CD4-positive, alpha-beta T cell (primary cell): Measurements from ENCODE around the gene CDC14A. TPM values are rescaled to one million over a fixed set of nuclear protein-coding genes. Genes with fewer than 3 reads are reported as not detected.

Source experiments
- ATAC-seq: fragments of 200-7000 bp; cut with Tn5 transposase; one replicate; pipeline ENCODE4 v1.10.0; 2022; ENCODE audit warnings: mild to moderate bottlenecking; ENCODE audit not compliant: poor library complexity
- CTCF ChIA-PET: fragments of 350-600 bp; sonication (Branson Sonifier 250); formaldehyde crosslinking; loops from one replicate; lab custom pipeline; 2021; ENCODE audit warnings: antibody characterized with exemption, inconsistent platforms; lab: Charles Lee
- POLR2A ChIA-PET: fragments of 350-600 bp; sonication (Branson Sonifier 250); formaldehyde crosslinking; loops from one replicate; lab custom pipeline; 2021; ENCODE audit warnings: antibody characterized with exemption, inconsistent platforms; lab: Charles Lee
- DNase-seq, 14 experiments: peaks; one replicate each; pipeline ENCODE4 v3.0.0-alpha.2; 2013 to 2020; ENCODE audit warnings: mixed read lengths in 2 of 14
- H3K27ac ChIP-seq, 2 donors: one replicate each; pipeline versions ENCODE4 v1.5.1 to v1.7.0; 2013; ENCODE audit warnings: low read length in 2 of 2, low read depth in 1 of 2, mild to moderate bottlenecking in 1 of 2
- H3K27me3 ChIP-seq, 2 experiments: 1 replicate in 1 of 2; 2 replicates in 1 of 2; pipeline versions ENCODE4 v1.6.1 to v1.7.0; 2013; ENCODE audit warnings: low read length in 2 of 2, control low read depth in 1 of 2, mild to moderate bottlenecking in 1 of 2, moderate library complexity in 1 of 2; ENCODE audit not compliant: insufficient read depth in 2 of 2, control insufficient read depth in 1 of 2
- H3K36me3 ChIP-seq: one replicate; pipeline ENCODE4 v1.6.1; 2013; ENCODE audit warnings: low read length, control low read depth; ENCODE audit not compliant: insufficient read depth
- H3K4me1 ChIP-seq: one replicate; pipeline ENCODE4 v1.6.1; 2013; ENCODE audit warnings: low read length, control low read depth; ENCODE audit not compliant: insufficient read depth
- H3K4me3 ChIP-seq: one replicate; pipeline ENCODE4 v1.5.1; 2013; ENCODE audit warnings: mild to moderate bottlenecking, low read length, moderate library complexity
- H3K9me3 ChIP-seq, 2 experiments: 1 replicate in 1 of 2; 2 replicates in 1 of 2; pipeline versions ENCODE4 v1.6.1 to v1.7.0; 2013; ENCODE audit warnings: low read length in 2 of 2, mild to moderate bottlenecking in 2 of 2, control low read depth in 1 of 2, moderate library complexity in 1 of 2; ENCODE audit not compliant: control insufficient read depth in 1 of 2, insufficient read depth in 1 of 2
- H3K27ac Mint-ChIP-seq: one replicate; pipeline ENCODE4 v1.8.0; 2020; ENCODE audit warnings: mixed read lengths
- H3K27me3 Mint-ChIP-seq: one replicate; pipeline ENCODE4 v1.8.0; 2021; ENCODE audit warnings: mixed read lengths
- H3K36me3 Mint-ChIP-seq: one replicate; pipeline ENCODE4 v1.8.0; 2021; ENCODE audit warnings: low read depth, mixed read lengths
- H3K4me1 Mint-ChIP-seq: one replicate; pipeline ENCODE4 v1.8.0; 2021; ENCODE audit warnings: low read depth, mixed read lengths
- H3K4me3 Mint-ChIP-seq: one replicate; pipeline ENCODE4 v1.8.0; 2020; ENCODE audit warnings: mild to moderate bottlenecking, mixed read lengths
- H3K9me3 Mint-ChIP-seq: one replicate; pipeline ENCODE4 v1.8.0; 2020; ENCODE audit warnings: mixed read lengths
- CTCF ChIP-seq: fragments of 200-600 bp; IDR thresholded peaks from one replicate; pipeline ENCODE4 v1.8.0; 2022; ENCODE audit warnings: antibody characterized with exemption, mild to moderate bottlenecking
- intact Hi-C, 2 experiments: fragments of 100-400 bp; cut with DNase I in 1 of 2; cut with micrococcal nuclease in 1 of 2; formaldehyde crosslinking; loops; one replicate each; pipeline versions ENCODE4 v1.15.1 to v1.9.0; 2023 to 2025; cut with DNase I, micrococcal nuclease
- total RNA-seq, 174 experiments: library from RNA in 2 of 174; stranded (reverse) in 2 of 174; gene quantifications; one replicate each; pipeline ENCODE4 v1.2.3 and lab custom pipeline; 2021 to 2026

The CDC14A gene
- total RNA-seq, 2 experiments from 2014 or later: 174 to 182 TPM

DNA sequence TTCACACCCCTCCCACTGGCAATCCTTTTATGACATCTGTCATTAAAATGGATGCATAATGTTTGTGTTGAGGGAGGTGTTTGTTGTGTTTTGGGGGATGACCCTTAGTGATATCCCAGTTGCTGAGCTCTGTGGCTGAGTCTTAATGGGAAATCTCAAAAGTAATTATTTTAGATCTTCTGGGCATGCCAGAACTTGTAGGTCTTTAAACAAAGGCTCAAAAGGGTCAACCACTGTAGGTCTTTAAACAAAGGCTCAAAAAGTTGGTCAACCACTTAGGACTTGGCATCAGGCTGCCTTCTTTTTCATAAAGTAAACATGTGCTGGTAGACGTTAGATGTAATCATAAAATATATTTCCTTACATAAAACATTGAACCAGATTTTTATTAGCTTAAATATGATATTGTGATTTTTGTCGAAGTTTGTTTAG is 78.0 kb downstream of the CDC14A start:
- Mint-ChIP-seq H3K4me1 (peaks cover 78% of the 10 kb centered on the region), H3K27ac (peak overlapping the region; percentile 68), H3K9me3 (peaks cover 15% of the 10 kb centered on the region), H3K36me3 (peaks cover 87% of the 10 kb centered on the region), H3K27me3 (no peaks in the 10 kb centered on the region), H3K4me3 (no peak overlapping the region)
- intact Hi-C loops: no loop called here
- Histone ChIP-seq H3K4me3 (no peak overlapping the region), H3K9me3 (peaks cover 0 to 1% of the 10 kb centered on the region in 2 experiments), H3K4me1 (peaks cover 41% of the 10 kb centered on the region), H3K36me3 (peaks cover 41% of the 10 kb centered on the region), H3K27me3 (no peaks in the 10 kb centered on the region), H3K27ac (no peak overlapping the region)
- ChIA-PET POLR2A (interaction anchor here (1.4 to 4.8 kb wide), 4 partner anchors 7 to 79 kb away, joined by 3 to 41 read pairs (median 8); no protein-coding TSS in a partner anchor), CTCF (interaction anchor here (0.8 kb wide), 1 partner anchor 26 kb away, joined by 4 read pairs; no protein-coding TSS in a partner anchor)
- ATAC-seq: no peak
- no peak for TF ChIP-seq CTCF
- no peak for DNase-seq

DNA sequence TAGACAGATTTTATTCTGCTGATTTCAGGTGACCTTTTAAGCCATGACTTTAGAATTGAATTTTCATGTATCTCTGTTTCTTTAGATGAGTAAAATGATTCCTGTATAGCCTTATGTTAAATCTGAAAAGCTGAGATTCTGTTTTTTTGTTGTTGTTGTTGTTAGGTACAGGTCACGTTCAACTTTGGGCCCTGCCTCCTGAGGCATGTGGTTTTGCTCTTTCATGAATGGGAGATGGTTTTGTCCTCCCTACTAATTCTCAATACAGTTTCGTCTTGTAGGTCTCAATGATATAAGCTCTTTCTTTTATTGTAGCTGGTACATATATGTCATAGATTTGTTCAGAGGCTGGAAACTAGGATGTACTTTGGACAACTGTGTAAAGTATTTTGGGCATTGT is 79.6 kb downstream of the CDC14A start:
- H3K4me3 ChIP-seq: no peak overlapping the region
- no peak for ATAC-seq
- no peak for TF ChIP-seq CTCF
- H3K27me3 ChIP-seq: no peaks in the 10 kb centered on the region
- CTCF ChIA-PET: interaction anchor here (0.9 to 1.1 kb wide), 2 partner anchors 18 to 23 kb away, joined by 3 to 4 read pairs; no protein-coding TSS in a partner anchor
- H3K36me3 ChIP-seq: peaks cover 45% of the 10 kb centered on the region
- peak in 1 of 14 experiments; percentile 40 for DNase-seq
- Mint-ChIP-seq H3K27me3 (no peaks in the 10 kb centered on the region), H3K9me3 (peaks cover 15% of the 10 kb centered on the region), H3K36me3 (peaks cover 88% of the 10 kb centered on the region), H3K27ac (peak overlapping the region; percentile 80), H3K4me3 (peak overlapping the region; percentile 35), H3K4me1 (peaks cover 82% of the 10 kb centered on the region)
- peaks cover 0 to 5% of the 10 kb centered on the region in 2 experiments for H3K9me3 ChIP-seq
- H3K4me1 ChIP-seq: peaks cover 48% of the 10 kb centered on the region
- POLR2A ChIA-PET: interaction anchor here (0.9 to 4.8 kb wide), 4 partner anchors 9 to 40 kb away, joined by 4 to 41 read pairs (median 5); no protein-coding TSS in a partner anchor
- intact Hi-C loops: loop anchor here in 1 of 2 experiments (2.0 kb wide), 1 partner anchor 17 kb away; no protein-coding TSS in a partner anchor
- peak overlapping the region in 1 of 2 donors; percentile 31 for H3K27ac ChIP-seq

DNA sequence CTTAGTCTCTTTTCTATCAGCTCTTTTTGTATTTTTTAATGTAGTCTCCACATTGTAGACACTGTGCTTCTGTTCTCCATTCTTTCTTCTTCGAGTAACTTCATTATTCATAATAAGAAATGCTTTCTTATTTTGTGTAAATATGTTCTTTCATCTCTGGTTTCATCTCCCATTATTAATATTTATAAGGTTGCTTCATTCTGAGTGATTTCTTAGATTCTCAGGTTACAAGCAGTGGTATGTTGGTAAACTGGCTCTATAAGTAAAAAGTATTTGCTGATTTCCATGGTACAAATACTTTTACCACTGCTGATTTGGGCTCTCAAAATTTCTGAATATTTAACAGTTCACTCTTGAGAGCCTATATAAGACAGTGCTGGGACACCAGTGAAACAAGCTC is 81.3 kb downstream of the CDC14A start:
- Histone ChIP-seq H3K36me3 (peaks cover 42% of the 10 kb centered on the region), H3K9me3 (peaks cover 0 to 5% of the 10 kb centered on the region in 2 experiments), H3K27ac (peak overlapping the region in 1 of 2 donors; percentile 55), H3K4me3 (no peak overlapping the region), H3K27me3 (no peaks in the 10 kb centered on the region), H3K4me1 (peaks cover 53% of the 10 kb centered on the region)
- no peak overlapping the region for H3K4me3 Mint-ChIP-seq
- intact Hi-C loops: loop anchor here in 1 of 2 experiments (2.0 kb wide), 1 partner anchor 19 kb away; no protein-coding TSS in a partner anchor
- no peaks in the 10 kb centered on the region for H3K27me3 Mint-ChIP-seq
- H3K36me3 Mint-ChIP-seq: peaks cover 83% of the 10 kb centered on the region
- no peak for TF ChIP-seq CTCF
- DNase-seq: no peak
- ChIA-PET CTCF (interaction anchor here (1.2 to 1.7 kb wide), 3 partner anchors 9 to 26 kb away, joined by 3 to 6 read pairs (median 5); no protein-coding TSS in a partner anchor), POLR2A (interaction anchor here (0.6 to 4.8 kb wide), 6 partner anchors 10 to 812 kb away, joined by 3 to 41 read pairs (median 6); partner anchors contain the start of gene DBT)
- H3K27ac Mint-ChIP-seq: peak overlapping the region; percentile 76
- H3K4me1 Mint-ChIP-seq: peaks cover 84% of the 10 kb centered on the region
- peaks cover 15% of the 10 kb centered on the region for H3K9me3 Mint-ChIP-seq
- ATAC-seq: no peak
